ENCODE results near the gene ELMOD3.
A peak's percentile ranks its signal among the peaks of the same experiment; 100 is the strongest.
"Not testable (repeated sequence)": the region's sequence is repeated elsewhere in the genome, so short reads cannot be mapped to it uniquely, and the experiment has no call there.

ELMOD3 gene

DNA sequence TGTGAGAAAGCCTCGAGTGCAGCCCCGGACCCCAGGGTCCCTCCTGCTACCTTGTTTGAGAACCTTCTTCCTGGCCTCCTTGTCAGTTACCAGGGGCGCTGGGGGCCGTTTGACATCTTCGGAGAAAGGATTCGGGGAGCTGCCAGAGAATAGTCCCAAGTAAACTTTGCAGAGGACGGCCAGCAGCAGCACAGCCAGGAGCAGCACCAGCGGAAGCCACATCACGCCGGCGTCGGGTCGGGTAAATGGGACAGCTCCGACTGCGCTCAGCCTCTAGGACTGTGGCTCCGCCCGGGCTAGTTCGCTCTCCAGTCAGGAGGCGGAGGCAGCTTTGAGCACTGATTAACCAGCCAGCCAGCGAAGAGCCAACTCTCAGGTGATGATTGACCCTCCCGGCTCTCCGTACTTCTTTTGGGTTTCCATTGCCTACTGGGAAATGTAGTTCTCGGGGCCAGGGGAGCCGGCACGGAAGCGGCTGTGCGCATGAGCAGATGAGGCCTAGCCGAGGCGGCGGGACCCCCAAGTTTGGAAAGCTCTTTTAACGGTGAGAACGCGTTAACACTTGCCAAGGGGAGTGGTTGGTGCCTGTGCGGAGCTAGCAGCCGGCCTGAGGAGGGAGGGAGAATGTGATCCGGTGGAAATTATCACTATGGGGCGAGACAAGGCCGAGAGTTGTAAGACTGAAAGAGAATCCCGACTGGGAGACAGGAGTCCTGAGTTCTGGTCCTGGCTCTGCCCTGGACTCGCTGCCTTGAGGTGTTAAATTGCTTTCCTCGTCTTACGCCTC lies at the start of gene ELMOD3, which contains the start of gene RETSAT:
ELMOD3 (plus strand) TSS at position 484 of the 787 bp plus-strand sequence. CDS start 2,430 bp downstream, outside the sequence.
RETSAT (minus strand) TSS at position 243 of the 787 bp plus-strand sequence; CDS start at position 222, 21 bp downstream.
- DNase-seq: peak; percentile 99

- no peak for DNase-seq
Observed at GRCh38 chr2:85307527-85307897, 47.1 kb upstream of the ELMOD3 start.

DNA sequence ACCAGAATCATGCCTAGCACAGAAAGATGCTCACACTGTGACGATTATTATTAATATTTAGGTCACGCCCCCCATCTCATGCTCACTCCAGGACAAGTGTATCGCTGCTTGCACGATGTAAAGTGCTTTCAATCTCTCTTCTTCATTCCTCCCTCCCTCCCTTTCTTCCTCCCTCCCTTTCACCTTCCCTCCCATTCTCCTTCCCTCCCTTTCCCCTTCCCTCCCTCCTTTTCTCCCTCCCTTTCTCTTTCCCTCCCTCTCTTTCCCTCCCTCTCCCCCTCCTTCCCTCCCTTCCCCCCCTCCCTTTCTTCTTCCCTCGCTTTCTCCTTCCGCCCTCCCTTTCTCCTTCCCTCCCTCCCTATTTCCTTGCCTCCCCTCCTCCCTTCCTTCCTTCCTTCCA lies 46.4 kb upstream of the ELMOD3 start:
- no peak for DNase-seq

GRCh38 chr2:85308896-85309555 lies 45.5 kb upstream of the ELMOD3 start:
- DNase-seq: no peak

GRCh38 chr2:85309699-85310321 lies 44.8 kb upstream of the ELMOD3 start:
- DNase-seq: peak in 1 of 2 donors; percentile 27

GRCh38 chr2:85310330-85310729 lies 44.2 kb upstream of the ELMOD3 start:
- no peak for DNase-seq

- DNase-seq: peak in 1 of 2 donors; percentile 30
Observed at GRCh38 chr2:85312404-85312803, 42.2 kb upstream of the ELMOD3 start.

DNA sequence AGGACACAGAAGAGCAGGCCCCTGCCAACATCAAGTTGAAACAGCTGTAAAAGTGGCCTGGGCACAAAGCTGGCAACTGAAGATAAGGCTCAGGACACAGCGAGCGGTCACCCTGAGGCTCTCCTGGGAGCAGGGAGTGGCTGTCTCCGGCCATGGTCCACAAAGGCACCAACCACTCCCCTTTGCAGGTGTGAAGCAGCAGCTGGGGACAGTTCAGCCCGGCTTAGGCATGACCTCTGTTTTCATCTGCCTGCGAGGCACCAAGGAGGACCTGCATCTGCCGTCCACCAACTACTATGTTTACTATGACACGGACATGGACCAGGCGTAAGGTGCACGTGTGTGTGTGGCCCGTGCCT lies 39.7 kb upstream of the ELMOD3 start:
- no peak for DNase-seq

GRCh38 chr2:85315921-85316320 lies 38.6 kb upstream of the ELMOD3 start:
- not testable (repeated sequence) for DNase-seq

GRCh38 chr2:85318222-85319074 lies 36.1 kb upstream of the ELMOD3 start:
- DNase-seq: peak; percentile 94 to 99

- DNase-seq: peak; percentile 58 to 61
Observed at GRCh38 chr2:85319796-85320195, 34.8 kb upstream of the ELMOD3 start.

DNA sequence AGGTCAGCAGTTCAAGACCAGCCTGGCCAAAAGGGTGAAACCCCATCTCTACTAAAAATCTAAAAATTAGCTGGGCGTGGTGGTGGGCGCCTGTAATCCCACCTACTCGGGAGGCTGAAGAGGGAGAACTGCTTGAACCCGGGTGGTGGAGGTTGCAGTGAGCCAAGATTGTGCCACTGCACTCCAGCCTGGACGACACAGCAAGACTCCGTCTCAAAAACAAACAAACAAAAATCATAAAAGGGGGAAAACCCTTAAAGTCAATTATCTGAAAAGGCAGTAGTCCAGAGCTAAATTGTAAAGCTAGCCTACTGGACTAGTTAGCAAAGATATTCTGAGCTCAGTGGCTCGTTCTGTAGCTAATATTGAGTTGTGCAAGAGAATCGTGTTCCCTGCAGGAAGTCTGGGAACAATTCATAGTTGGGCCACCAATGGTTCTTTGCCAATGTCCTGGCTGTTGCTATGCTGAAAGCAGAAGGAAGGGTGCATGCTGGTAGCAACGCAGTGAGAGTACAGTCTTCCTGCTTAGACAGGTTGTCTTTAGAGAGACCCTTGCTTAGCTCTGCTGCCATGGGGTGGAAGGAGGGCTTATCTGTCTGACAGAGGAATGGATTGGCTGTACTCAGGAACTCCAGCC lies 31.1 kb upstream of the ELMOD3 start:
- DNase-seq: no peak

GRCh38 chr2:85323988-85324367 lies 30.6 kb upstream of the ELMOD3 start:
- not testable (repeated sequence) for DNase-seq

DNA sequence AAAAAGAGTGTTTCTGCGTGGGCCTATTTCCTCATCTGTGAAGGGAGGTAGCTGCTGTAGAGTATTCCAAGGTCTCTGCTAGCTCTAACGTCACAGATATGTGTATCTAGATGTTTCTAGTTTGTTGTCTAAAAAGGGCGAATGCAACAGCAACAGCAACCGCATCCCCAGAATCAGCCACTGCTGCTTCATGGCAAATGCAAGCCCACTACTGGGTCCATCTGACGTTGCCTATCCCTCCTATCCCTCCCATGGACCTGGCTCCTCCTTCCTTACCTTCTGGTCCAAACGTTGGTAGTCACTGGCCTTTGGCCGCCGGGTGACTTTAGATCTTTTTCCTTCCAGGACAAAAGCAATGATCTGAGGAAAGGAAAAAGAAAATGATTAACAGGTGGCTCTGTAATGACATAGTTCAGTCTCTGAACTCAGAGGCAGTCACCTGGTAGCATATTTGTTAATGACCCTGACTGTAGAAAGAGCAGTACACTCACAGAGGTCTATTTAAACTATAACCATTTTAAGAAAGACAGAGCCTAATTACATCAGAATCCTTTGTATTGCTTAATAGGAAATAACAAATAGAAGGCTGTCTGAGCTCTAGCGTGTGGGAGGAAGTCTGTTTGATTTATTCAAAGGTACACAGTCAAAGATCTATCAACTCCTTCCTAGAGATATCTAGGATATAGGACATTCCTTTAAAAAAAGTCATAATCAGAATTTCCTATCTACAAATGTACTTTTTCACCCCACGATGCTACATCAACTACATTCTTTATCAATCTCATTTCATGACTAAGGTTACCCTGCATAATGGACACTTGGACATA lies 29.7 kb upstream of the ELMOD3 start:
- peak; percentile 57 to 80 for DNase-seq

DNA sequence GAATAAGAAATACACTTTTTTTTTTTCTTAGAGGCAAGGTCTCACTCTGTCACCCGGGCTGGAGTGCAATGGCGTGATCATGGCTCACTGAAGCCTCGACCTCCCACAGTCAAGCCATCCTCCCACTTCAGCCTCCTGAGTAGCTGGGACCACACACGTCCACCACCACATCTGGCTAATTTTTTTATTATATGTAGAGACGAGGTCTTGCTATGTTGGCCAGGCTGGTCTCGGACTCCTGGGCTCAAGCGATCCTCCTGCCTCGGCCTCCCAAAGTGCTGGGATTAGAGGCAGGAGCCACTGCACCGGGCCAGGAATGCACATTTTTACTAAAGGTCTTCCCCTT lies 29.1 kb upstream of the ELMOD3 start:
- no peak for DNase-seq

DNA sequence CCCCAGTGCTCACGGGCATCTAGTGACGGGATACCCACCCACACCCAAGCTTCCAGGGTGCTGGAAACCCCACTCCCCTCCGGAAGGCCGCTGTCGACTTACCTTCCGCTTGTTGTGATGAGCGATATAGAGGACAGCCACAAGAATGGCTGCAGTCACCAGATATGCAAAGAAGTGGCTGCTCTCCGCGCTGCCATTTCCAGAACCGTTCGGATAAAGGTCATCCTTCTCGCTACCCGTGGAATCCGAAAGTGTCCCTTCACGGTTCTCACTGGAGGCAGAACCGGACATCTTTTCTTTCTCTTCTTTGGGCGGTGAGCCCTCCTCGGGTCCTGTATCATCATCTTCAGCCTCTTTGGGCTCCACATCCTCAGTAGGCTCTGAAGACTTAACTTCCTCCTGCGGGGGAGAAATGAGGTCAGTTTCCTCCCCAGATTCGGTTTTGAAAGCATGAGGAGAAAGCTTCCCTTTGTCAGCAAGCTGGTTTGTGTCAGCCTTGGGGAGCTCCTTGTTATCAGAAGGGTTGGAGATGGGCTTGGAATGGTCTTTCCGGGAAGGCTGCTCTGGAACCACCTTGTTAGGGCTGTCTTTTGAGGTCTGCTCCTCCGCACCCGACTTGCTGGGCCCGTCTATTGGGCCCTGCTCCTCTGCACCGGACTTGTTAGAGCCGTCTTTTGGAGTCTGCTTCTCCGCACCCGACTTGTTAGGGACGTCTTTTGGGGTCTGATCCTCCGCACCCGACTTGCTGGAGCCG lies 28.0 kb upstream of the ELMOD3 start:
- peak; percentile 86 to 87 for DNase-seq

- peak in 1 of 2 donors; percentile 20 for DNase-seq
Observed at GRCh38 chr2:85327160-85327821, 27.3 kb upstream of the ELMOD3 start.

DNA sequence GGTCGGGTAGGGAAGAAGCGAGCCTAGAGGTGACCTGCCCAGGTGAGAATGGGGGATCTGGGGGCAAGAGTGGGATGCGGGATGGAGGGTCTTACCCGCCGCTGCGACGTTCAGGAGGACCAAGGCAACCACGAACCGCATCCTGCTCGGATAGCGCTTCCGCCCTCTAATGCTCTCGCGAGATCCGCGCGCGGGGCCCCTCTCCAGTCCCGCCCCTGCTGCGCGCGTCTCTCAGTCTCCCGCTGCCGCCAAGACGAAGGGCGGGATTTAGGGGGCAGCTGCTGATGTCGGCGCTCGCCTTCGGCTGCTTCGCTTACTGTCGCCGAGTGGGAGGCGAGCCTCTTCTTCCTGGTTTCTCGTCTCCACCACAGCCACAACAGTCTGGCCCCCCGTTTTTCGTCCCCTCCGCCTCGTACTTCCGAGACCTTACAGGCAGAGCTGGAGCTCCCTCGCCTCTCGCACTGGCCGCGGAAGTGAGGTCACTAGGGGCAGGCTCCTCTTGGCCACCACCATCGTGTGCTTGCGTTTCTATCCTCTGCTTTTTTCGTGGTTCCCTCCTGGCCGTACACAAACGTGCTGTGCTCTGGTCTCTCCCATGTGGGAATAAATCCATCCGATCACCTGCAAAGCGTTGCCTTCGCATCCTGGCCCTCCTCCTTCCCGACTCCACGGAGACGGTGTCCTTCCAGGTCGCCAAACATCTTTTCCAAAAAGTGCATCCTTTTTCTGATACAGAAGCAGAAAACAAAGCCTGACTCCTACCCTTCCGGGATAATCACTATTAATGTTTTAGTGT lies 26.5 kb upstream of the ELMOD3 start, which contains the start of gene TGOLN2:
TGOLN2 (minus strand) TSS at position 168 of the 796 bp plus-strand sequence; CDS start at position 141, 27 bp downstream.
- peak; percentile 91 to 94 for DNase-seq

GRCh38 chr2:85329181-85329651 lies 25.4 kb upstream of the ELMOD3 start:
- DNase-seq: no peak

All from inflammatory macrophage treated with lipopolysaccharide for 1 hour (primary cell).